Stimulated activated naive B cell treated with anti-CD40 and anti-IgM and Interleukin-4, amounts not matched to agents 10 μg/mL and 1 μg/mL and 100 μg/mL, for 72 hours (primary cell): ENCODE measurements around the gene PLEKHA7.
A peak's percentile ranks its signal among the peaks of the same experiment; 100 is the strongest.

Experiments used
- ATAC-seq, 2 donors: fragments of 150-1000 bp; cut with Tn5 transposase; replicated peaks; 2 replicates each; pipeline ENCODE4 v1.10.0; 2021; ENCODE audit warnings: moderate library complexity in 1 of 2
- DNase-seq: peaks from one replicate; pipeline ENCODE4 v3.0.0; 2021
- H3K27ac Mint-ChIP-seq: one replicate; pipeline ENCODE4 v1.8.0; 2022; ENCODE audit warnings: mild to moderate bottlenecking, mixed read lengths
- H3K27me3 Mint-ChIP-seq, 2 donors: one replicate each; pipeline ENCODE4 v1.8.0; 2022; ENCODE audit warnings: mixed read lengths in 2 of 2
- H3K36me3 Mint-ChIP-seq, 2 donors: one replicate each; pipeline ENCODE4 v1.8.0; 2022; ENCODE audit warnings: mixed read lengths in 2 of 2, mild to moderate bottlenecking in 1 of 2
- H3K4me1 Mint-ChIP-seq, 2 donors: one replicate each; pipeline ENCODE4 v1.8.0; 2022; ENCODE audit warnings: mixed read lengths in 2 of 2, mild to moderate bottlenecking in 1 of 2
- H3K4me3 Mint-ChIP-seq, 2 donors: one replicate each; pipeline ENCODE4 v1.8.0; 2022; ENCODE audit warnings: mild to moderate bottlenecking in 2 of 2, mixed read lengths in 2 of 2, moderate library complexity in 1 of 2
- H3K9me3 Mint-ChIP-seq, 2 donors: one replicate each; pipeline ENCODE4 v1.8.0; 2022; ENCODE audit warnings: mixed read lengths in 2 of 2, mild to moderate bottlenecking in 1 of 2

The PLEKHA7 gene

DNA sequence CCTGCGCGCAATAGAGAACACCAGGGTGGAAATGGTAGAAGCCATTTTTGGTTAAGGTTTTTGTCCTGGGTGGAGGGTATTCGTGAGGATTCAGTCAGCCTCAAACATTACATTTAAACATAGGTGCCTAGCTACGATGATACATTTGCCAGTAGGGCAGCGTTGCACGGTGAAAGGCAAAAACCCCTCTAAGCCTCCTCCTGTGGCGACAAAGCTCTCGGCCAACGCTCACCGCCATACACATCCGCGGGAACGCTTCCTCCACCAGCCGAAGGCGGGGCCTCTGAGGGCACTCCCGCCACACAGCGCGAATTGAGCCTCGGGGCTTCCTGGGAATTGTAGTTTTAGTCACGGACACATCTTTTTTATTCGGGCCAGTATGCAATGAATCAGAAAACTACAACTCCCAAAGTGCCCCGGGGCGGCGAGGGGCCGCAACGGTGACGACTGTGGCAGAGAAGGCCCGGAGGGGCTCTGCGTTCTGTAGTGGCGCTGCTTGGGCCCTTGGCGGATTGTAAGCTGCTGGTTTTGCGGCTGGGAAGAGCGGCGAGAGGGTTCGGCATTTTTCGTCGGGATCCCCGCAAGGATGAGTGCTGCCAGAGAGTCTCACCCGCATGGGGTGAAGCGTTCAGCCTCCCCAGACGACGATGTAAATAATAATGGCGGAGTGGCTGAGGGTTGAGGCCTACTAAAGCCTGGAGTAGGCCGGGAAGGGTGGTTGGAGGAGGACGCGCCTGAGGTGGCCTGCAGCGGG, 275.8 kb downstream of the PLEKHA7 start, which contains the start of gene C11orf58:
C11orf58 (plus strand) TSS at position 455 of the 754 bp plus-strand sequence; CDS start at position 587, 132 bp downstream.
- no peaks in the 10 kb centered on the region for H3K9me3 Mint-ChIP-seq
- peak within 1 kb of the TSS in 1 of 2 donors; percentile 67 for H3K4me3 Mint-ChIP-seq
- peak; percentile 96 to 97 for ATAC-seq
- peaks cover 10 to 24% of the 10 kb centered on the region in 2 donors for H3K4me1 Mint-ChIP-seq
- peak; percentile 95 for DNase-seq
- peaks cover 6 to 16% of the 10 kb centered on the region in 2 donors for H3K36me3 Mint-ChIP-seq
- H3K27ac Mint-ChIP-seq: peak within 1 kb of the TSS; percentile 47
- H3K27me3 Mint-ChIP-seq: no peaks in the 10 kb centered on the region

DNA sequence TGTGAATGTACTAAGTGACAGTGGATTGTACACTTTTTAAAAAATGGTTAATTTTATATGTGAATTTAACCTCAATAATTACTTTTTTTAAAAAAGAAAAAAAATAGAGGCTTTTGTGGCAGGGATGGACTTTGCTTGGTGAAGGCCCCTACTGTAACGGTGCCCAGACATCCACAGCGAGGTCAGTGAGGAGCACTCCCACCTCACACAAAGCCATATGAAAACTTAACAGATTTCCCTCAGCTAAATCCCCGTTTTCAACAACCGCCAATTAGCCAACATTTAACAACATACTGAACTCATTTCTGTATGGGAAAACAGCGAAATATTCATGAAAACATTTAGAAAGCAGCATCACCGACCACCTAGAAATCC, 276.4 kb downstream of the PLEKHA7 start:
- peak; percentile 12 to 18 for ATAC-seq
- no peak overlapping the region for H3K27ac Mint-ChIP-seq

More for the DNA sequence above, 276.4 kb downstream of the PLEKHA7 start:
- H3K36me3 Mint-ChIP-seq: peaks cover 2 to 16% of the 10 kb centered on the region in 2 donors
- H3K4me1 Mint-ChIP-seq: peaks cover 10 to 20% of the 10 kb centered on the region in 2 donors
- H3K27me3 Mint-ChIP-seq: no peaks in the 10 kb centered on the region
- peak overlapping the region in 1 of 2 donors; percentile 67 for H3K4me3 Mint-ChIP-seq
- no peak for DNase-seq
- H3K9me3 Mint-ChIP-seq: no peaks in the 10 kb centered on the region
